22Rv1 (cell line): ENCODE results near the gene SPEM2.

Experiments used
- CTCF ChIP-seq: fragments of 450-650 bp; IDR thresholded peaks from 2 replicates; pipeline ENCODE4 v1.5.1; 2017; ENCODE audit warnings: mild to moderate bottlenecking
- ZFX ChIP-seq: fragments of 450-650 bp; IDR thresholded peaks from 2 replicates; pipeline ENCODE4 v1.6.1; 2017; ENCODE audit warnings: antibody characterized with exemption, borderline replicate concordance

GRCh38 chr17:7380321-7380720 lies 45.1 kb upstream of the SPEM2 start:
- no peak for TF ChIP-seq CTCF
- no peak for TF ChIP-seq ZFX
